GM12878 (cell line): Measurements from ENCODE around the gene ARHGDIA.

Experiments
- ATF2 ChIP-seq: IDR thresholded peaks from 2 replicates; pipeline ENCODE4 v1.6.1; 2012; ENCODE audit warnings: low read length, inconsistent platforms
- CTCF ChIP-seq, 3 experiments: IDR thresholded peaks in 2 of 3; conservative IDR thresholded peaks in 1 of 3; 2 replicates each; pipeline ENCODE4 v1.5.1; 2011; ENCODE audit warnings: low read depth in 3 of 3, low read length in 3 of 3, mild to moderate bottlenecking in 3 of 3, control low read depth in 2 of 3, moderate library complexity in 2 of 3, inconsistent platforms in 1 of 3, mixed read lengths in 1 of 3; ENCODE audit not compliant: control insufficient read depth in 2 of 3, insufficient read depth in 1 of 3; ENCODE audit errors: extremely low read depth in 1 of 3
- EZH2 ChIP-seq: IDR thresholded peaks from 2 replicates; pipeline ENCODE4 v1.6.1; 2012; ENCODE audit warnings: low read depth, mild to moderate bottlenecking, control low read depth, inconsistent platforms, low read length, borderline replicate concordance; ENCODE audit not compliant: control insufficient read depth
- JUNB ChIP-seq: IDR thresholded peaks from 2 replicates; pipeline ENCODE4 v1.6.1; 2016; ENCODE audit warnings: antibody characterized with exemption, mild to moderate bottlenecking
- MYC ChIP-seq: IDR thresholded peaks from 2 replicates; pipeline ENCODE4 v1.6.1; 2011; ENCODE audit warnings: mild to moderate bottlenecking, low read length, moderate library complexity, inconsistent platforms; ENCODE audit not compliant: insufficient read depth, insufficient replicate concordance, insufficient read length, severe bottlenecking
- NFIC ChIP-seq: IDR thresholded peaks from 2 replicates; pipeline ENCODE4 v1.6.1; 2012; ENCODE audit warnings: low read depth, mild to moderate bottlenecking, inconsistent platforms, low read length, moderate library complexity
- NRF1 ChIP-seq: conservative IDR thresholded peaks from 2 replicates; pipeline ENCODE4 v1.6.1; 2011; ENCODE audit warnings: mild to moderate bottlenecking, low read depth, low read length, improper control_type of control experiment
- POLR2A ChIP-seq: IDR thresholded peaks from 2 replicates; pipeline ENCODE4 v1.6.1; 2011; ENCODE audit warnings: low read depth, mild to moderate bottlenecking, low read length
- POLR2AphosphoS2 ChIP-seq: IDR thresholded peaks from 2 replicates; pipeline ENCODE4 v1.6.1; 2011; ENCODE audit warnings: low read depth, mild to moderate bottlenecking, low read length, improper control_type of control experiment, moderate library complexity
- SKIL ChIP-seq: fragments of 450-650 bp; IDR thresholded peaks from 2 replicates; pipeline ENCODE4 v1.6.1; 2017; ENCODE audit warnings: mild to moderate bottlenecking, low read depth, inconsistent platforms; ENCODE audit not compliant: poor library complexity, severe bottlenecking
- SP1 ChIP-seq: IDR thresholded peaks from one replicate; pipeline ENCODE4 v1.6.1; 2011; ENCODE audit warnings: low read depth, low read length
- USF2 ChIP-seq: IDR thresholded peaks from 2 replicates; pipeline ENCODE4 v1.6.1; 2011; ENCODE audit warnings: low read depth, low read length, improper control_type of control experiment, borderline replicate concordance
- YY1 ChIP-seq: IDR thresholded peaks from 2 replicates; pipeline ENCODE4 v1.6.1; 2011; ENCODE audit warnings: low read depth, mild to moderate bottlenecking, low read length

- TF ChIP-seq JUNB (no peak), NRF1 (no peak), SP1 (no peak), ATF2 (no peak), CTCF (IDR thresholded peaks at IDR 0.05 in 2 of 3, conservative IDR thresholded peaks at IDR 0.05 in 1 of 3; ENCODE audit: control insufficient read depth in 2 of 3, extremely low read depth in 1 of 3, insufficient read depth in 1 of 3, low read depth in 3 of 3, low read length in 3 of 3) (no peak), POLR2AphosphoS2 (no peak), EZH2 (no peak), MYC (no peak), NFIC (no peak), POLR2A (no peak; the same call in 1 of the 2 replicates), SKIL (no peak), USF2 (no peak), YY1 (no peak)
Observed at GRCh38 chr17:81911969-81912368, 40.8 kb upstream of the ARHGDIA start.
